GM19025 (cell line): ENCODE results near the gene SETD4.

Source experiments
- ATAC-seq: cut with Tn5 transposase; IDR thresholded peaks from one replicate; pipeline ENCODE4 v1.9.1; 2021; ENCODE audit warnings: mild to moderate bottlenecking, low read depth, moderate library complexity; ENCODE audit not compliant: unreplicated experiment

SETD4 gene

DNA sequence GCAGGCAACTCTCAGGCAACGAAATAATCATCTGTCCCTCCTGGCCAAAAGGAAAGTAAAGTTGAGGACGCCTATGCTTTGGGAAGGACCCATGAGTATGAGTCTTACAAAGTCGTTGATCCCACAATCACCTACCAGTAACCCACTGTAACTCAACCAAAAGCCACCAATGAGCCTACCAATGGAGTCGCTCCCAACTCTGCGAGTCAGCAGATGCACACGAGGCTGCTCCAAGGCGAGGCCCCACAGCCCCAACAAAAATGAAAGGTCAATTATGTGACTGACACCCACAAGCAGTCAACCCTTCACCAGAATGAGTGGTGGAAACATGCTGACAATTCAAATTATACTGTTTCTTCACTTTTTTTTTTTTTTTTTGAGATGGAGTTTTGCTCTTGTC, 12.0 kb downstream of the SETD4 start:
- no peak for ATAC-seq

DNA sequence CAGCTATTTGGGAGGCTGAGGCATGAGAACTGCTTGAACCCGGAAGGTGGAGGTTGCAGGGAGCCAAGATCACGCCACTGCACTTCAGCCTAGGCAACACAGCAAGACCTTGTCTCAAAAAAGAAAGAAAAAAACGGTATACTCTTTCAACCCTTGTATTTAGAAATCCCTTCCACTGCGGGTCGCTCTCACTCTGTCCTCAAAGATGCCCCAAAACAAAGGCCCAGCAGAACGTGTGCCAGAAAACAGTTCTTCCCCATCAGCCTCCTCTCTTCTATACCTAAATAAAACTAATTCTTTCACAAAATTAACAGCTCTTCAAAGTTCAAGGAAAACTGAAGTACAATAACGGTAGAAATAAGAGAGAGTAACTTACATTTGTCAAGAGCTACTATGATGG, 13.2 kb downstream of the SETD4 start:
- no peak for ATAC-seq

DNA sequence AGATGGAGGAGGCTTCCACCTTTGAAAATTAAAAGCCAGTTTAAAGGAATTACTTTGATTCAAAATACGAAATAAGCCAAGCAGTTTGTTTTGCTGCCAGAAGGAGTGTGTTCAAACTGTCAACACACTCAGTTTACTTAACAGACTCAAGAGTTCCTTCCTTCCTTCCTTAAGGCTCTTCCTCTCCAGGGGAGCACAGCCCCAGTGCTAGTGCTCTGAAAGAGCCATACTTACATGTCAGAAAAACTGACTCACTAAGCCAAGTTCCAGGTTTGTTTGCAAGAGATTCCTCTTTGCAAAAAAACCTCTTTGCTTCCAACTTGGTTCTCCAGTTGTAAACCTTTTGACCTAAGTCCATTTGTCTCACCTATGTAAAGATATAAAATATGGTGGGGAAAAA, 14.3 kb downstream of the SETD4 start:
- no peak for ATAC-seq

DNA sequence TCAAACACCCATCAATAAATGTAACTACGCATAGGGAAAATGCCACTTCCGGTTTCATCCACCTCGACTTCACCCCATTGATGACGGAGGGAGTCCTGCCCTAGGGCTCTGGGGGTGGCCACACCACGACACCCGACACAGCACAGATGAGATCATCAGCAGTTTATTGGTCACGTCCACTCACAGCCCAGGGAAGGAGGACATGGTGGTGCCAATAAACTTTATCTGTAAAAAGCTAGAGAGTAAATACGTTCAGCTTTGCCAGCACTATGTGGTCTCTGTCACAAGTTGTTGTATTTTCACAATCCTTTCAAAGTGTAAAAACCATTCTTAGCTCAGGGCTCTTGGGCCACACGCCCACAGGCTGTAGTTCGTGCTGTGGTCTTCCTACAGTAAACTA, 16.3 kb downstream of the SETD4 start:
- ATAC-seq, result no peak

DNA sequence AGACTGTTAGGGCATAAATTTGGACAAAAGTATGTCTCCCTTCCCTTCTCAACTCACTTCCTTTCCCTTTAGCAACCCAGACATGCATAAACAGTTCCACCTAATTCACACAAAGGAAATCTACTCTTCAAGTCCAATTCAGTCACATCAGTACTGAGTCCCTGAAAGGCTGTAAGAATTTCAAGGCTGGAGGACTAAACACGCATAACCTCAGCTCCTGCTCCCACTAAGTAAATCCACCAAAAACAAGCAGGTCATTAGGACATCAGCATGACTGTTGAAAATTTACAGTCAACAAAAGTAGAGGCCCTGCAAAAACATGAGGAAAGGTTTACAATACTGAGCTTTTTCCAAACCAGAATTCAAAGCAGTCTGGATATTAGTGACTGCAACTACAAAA, 18.4 kb downstream of the SETD4 start:
- ATAC-seq, result no peak

DNA sequence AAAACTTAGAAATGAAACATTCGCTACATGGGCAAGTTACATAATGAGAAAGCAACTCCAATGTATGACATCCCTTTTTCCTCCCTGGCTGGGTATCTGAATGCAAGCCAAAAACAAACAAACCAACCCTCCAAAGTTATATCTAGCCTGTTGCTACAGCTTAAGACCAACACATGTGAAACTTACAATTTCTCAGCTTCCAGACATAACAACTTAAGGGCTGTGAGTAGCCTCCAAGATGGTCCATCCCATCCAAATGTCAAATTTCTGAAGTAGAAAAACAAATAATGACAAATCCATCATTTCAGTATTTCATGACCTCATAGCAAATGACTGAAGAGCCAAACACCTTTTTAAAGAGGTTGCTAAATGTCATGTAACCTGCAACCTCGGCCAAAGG, 19.9 kb downstream of the SETD4 start:
- no peak for ATAC-seq

DNA sequence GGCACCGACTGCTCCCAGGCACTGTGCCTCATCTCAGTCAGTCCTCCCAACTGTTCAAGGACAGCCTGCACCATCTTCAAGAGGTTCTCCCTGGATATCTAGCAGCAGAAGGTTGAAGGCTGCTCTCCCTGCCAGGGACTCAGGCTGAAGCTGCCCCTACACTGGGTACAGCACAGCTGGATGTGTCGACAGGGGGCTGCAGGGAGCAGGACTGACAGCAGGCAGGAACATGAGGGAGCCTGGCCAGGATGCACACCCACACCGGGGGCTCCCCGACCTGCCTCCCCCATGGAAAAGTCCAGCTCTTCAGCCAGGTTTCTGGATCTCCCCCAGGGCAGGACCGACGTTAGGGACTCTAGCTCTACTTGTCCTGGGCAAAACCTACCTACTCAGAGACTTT, 20.5 kb downstream of the SETD4 start:
- no peak for ATAC-seq

DNA sequence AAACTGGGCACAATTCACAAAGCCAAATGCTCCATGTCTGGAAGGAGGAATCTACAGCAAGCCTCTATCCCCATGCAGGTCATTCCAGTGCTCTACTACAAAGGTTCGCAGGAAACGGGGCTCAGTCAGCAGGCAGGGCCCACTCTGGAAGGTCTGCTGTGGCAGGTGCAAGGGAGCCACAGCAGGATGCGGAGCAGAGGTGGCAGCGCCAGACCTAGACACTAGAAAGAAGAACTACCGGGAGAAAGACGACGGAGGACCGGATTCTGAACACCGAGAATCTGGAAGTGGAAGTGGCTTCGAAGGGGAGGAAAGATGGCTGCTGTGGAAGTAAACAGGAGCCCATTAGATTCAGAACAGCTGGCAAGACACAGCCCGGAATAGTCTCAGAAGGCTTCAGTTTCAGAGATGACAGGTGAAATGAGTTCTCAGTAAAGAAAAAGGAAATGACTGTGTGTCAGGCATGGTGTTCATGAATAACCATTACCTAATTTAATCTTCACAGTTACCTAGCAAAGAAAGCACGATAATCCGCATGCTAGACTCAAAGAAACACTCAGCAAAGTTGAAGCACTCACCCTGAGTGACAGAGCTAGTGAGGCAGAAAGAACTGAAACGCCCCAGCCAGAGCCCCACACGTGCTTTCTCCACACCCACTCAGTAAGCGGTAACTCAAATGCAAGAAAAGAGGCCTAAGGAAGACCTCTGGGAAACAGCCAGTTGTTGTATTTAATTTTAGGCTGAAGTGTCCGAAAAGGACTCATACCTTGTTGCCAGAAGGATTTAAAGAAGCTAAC, 21.4 kb downstream of the SETD4 start:
- ATAC-seq, result no peak

DNA sequence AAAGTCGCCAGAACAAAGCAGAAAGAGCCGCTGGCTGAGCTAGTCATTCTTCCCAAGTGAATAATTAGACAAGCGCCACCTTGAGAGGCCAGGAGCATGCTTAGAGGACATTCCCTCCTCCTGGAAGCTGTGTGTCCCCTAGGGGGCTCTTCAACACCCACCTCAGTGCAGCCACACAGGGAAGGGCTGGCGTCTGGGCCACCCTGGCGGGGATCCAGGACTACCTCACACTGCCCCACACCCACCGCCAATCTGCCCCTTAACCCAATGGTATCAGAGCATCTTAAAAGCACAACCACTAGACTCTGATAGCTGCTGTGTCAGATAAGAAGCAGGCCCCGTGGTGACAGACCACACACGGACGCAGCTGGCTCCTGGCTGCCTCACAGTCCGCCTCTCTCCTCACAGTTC, 24.9 kb downstream of the SETD4 start:
- no peak for ATAC-seq

DNA sequence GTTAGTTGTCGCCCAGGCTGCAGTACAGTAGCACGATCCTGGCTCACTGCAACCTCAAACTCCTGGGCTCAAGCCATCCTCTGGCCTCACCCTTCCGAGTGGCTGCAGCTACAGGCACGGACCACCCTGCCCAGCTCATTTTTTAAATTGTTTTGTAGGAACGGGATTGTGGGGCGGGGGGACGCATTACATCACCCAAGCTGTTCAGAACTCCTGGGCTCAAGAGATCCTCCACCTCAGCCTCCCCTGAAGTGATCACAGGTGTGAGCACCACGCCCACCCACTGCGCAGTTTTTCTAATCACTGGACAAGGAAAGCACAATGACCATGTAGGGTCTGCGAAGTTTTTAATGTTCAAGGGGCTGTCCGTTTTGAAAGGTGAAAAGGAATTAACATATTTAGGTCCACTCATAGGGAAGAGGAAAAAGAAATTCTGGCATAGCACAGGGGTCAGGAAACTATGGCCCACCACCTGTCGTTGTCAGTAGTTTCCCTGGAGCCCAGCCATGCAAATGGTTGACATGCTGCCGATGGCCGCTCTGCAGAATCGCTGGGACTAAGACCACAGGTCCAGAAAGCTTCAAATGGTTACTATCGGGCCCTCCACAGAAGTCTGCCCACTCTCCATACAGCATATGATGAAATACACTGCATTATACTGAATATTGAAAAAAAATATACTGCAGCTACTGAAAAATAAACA, 26.0 kb downstream of the SETD4 start:
- no peak for ATAC-seq

DNA sequence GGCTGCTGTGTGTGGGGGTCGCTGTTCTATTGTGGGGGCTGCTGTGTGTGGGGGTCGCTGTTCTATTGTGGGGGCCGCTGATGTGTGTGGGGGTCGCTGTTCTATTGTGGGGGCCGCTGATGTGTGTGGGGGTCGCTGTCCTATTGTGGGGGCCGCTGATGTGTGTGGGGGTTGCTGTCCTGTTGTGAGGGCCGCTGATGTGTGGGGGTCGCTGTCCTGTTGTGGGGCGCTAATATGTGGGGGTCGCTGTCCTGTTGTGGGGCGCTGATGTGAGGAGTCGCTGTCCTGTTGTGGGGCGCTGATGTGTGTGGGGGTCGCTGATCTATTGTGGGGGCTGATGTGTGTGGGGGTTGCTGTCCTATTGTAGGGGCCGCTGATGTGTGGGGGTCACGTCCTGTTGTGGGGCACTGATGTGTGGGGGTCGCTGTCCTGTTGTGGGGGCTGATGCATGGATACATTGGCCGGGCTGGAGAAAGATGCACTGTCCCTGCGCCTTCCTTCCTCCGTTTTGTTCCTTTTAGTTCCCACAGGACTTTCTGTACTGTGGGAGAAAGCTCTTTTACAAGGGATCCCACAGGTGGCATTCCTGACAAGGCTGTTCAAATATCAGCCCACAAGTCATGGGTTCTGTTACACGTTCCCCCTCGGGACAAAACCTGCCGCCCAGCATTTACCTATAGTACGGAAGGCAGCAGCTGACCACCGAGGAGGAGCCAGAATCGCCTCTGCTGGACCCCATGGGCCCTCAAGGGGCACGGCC, 27.5 kb downstream of the SETD4 start:
- no peak for ATAC-seq

DNA sequence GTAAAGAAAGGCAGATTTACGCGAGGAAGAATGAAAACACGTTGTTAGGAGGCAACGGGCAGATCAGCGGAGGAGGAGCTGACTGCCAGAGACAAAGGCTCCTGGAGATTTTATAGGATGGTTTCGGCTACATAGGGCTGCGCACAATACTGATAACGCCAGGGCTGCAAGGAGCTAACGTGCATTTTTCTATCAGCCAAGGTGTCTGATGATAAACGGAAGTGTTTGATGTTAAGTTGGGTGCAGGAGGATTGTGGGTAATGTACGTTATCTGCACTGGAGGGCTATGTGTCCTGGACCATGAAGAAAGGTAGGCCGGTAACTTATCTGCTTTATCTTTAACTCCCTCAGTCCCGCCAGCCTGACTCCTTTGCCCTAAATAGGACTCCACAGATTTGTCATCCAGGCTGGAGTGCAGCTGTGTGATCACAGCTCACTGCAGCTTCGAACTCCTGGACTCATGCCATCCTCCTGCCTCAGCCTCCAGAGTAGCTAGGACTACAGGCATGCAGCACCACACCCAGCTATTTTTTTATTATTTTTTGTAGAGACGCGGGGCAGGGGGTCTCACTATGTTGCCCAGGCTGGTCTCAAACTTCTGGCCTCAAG, 29.6 kb downstream of the SETD4 start:
- ATAC-seq, result no peak

DNA sequence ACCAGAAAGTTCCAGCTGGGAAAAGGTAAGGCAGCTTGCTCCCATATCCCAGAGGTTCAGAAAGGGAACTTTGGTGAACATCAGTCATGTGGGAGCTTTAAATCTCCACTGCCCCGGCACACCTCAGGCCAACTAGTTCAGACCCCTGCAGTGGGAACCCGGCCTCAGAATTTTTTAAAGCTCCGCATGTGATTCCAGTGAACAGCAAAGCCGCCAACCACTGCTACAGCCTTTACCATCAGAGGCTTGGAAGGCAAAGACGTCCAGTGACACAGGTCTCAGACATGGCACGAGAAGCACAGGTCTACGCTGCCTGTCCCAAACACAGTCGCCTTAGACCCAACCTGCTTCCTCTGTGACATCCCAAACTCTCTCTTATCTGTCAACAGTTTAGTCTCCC, 31.0 kb downstream of the SETD4 start:
- no peak for ATAC-seq

DNA sequence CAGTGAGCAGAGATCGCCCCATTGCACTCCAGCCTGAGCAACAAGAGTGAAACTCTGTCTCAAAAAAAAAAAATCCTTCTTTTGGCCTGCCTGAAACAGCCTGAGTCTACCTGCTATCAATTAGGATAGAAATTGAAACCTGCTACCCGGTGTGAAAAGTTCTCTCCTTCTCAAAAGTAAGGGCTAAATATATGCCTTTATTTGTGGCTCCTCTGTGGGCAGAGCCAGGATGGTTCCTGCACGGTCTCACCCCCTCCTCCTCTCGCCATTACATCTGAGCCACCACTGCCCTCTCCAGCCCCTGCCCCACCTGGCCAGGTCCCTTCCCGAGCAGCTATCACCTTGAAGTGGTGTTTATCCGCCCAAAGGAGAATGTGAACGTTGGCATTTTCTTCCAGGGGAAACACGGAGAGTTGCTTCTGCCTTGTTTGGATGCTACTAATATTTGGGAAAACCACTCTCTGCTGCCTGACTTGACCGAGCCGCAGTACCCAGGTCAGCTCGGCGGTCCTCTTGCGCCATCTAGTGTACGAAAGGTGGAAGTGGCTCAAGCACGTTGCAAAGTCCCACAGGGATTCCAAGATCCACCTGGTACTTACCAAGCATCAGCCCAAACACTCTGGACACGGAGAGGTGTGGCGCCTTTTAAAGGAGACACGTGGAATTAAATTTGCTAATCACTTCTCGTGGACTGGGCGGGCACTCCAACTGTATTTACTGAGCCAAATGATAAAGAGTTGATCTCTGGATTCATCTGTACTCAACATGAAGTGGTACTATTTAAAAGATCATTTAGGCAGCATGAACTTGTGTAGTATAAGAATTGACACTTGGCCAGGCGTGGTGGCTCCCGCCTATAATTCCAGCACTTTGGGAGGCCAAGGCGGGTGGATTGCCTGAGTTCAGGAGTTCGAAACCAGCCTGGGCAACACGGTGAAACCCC, 31.9 kb downstream of the SETD4 start:
- no peak for ATAC-seq

DNA sequence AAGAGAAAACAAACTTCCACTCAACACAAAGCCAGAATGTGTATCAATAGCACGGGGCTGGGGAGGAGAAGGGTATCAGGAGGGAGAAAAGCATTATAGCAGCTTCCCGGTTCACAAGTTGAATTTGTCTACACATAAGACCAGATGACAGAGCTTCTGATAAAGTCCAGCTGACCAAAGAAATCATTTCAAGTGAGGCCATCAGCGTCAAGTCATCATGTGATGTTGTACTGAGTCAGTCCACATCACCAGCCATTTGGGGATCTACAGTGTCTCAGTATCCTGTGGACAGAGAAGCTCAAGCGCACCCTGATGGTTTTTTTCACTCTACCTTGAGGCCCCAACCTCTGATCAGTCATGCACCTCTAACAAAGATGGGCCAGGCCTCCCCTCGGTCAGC, 33.0 kb downstream of the SETD4 start:
- ATAC-seq, result no peak

DNA sequence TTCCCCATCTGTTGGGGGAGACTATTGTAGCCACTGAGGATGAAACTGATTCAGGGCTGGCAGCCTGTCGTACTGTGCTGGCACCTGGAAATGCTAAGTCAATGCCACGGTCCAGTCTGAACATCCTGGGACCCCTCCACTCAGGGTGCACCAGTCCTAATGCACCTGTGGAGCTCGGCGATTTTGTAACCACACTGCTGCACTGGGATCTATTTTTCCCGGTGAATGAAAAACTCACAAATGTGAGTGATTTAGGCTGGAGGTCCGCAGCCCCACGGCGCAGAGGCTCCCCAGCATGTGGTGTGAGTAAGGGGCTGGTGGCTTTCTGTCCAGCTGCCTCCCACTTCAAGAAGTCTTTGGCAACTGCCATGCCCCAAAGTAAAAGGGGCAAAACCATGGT, 35.5 kb downstream of the SETD4 start:
- no peak for ATAC-seq

DNA sequence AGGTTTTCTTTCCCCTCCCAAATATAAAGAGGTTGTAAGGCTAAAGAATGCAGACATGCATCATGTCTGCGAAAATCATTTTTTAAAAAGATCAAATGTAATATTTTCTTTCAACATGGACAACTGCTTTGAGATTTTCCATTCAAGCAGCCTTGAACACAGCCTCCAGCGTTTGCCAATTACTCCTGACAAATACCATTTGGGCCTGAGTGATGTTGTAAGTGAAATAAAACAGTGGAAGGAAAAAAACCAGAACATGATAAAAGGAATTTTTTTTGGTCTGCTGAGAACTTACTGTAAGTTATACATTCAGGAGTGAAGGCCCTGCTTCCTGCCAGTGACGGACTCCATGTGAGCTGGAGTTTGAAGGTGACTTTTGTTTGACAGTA, 37.2 kb downstream of the SETD4 start:
- ATAC-seq, result no peak

DNA sequence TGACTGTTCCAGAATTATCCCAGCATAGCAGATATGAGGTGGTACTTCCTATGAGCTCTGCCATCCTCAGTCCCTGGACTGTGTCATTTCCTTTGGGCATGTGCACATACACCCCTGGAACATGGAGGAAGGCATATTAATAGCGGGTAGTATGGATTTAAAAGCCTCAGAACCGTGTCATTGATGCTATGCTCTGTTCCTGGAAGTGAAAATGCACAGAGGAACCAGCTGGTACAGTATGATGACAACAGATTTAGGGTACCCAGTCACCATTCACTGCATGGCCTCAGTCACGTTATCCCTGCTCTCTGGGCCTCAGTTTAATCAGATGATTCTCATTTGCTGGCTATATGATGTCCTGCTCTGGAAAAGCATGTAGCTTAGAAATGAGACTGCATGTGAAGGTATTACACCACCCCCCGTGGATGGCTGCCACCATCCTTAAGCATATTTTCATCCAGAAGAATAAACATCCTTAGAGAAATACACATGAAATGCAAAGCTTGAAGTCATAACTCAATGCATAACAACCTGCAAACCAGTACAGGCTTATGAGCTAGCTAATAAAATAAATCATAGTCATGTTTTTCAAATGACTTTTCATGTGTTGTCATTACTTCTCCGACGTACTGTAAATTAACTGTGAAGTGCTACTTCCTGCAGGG, 37.8 kb downstream of the SETD4 start:
- ATAC-seq, result no peak

DNA sequence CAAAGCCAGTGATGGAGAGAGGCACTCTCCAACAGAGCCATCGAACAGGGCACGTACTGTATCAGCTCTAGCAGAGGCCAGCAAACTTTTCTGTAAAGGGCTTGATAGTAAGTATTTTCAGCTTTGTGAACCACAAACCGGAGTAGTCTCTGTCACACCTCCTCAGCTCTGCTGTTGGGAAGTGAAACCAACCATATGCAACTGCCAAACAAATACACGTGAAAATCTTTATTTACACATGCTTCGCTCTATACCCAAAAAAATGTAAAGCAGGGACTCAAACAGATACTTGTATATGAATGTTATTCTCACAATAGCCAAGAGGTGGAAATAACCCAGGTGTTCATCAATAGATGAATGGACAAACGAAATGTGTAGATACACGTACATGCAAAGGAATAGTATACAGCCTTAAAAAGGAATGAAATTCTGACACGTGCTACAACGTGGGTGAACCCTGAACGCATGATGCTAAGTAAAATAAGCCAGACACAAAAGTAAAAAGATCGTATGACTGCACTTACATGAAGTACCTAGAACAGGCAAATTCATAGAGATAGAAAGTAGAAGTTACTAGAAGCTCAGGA, 39.0 kb downstream of the SETD4 start:
- ATAC-seq, result no peak
